Rectal smooth muscle tissue (tissue), 1 donor: ENCODE data around the gene NR1H3.

Experiments used
- H3K27ac ChIP-seq: one replicate; pipeline ENCODE4 v1.7.0; 2013; ENCODE audit warnings: low read depth, low read length, inconsistent platforms
- H3K27me3 ChIP-seq: one replicate; pipeline ENCODE4 v1.7.0; 2013; ENCODE audit warnings: low read length; ENCODE audit not compliant: control insufficient read depth, insufficient read depth
- H3K36me3 ChIP-seq: one replicate; pipeline ENCODE4 v1.7.0; 2013; ENCODE audit warnings: low read length; ENCODE audit not compliant: control insufficient read depth, insufficient read depth
- H3K4me1 ChIP-seq: one replicate; pipeline ENCODE4 v1.7.0; 2013; ENCODE audit warnings: low read length; ENCODE audit not compliant: control insufficient read depth, insufficient read depth
- H3K4me3 ChIP-seq: one replicate; pipeline ENCODE4 v1.7.0; 2013; ENCODE audit warnings: low read length
- H3K9ac ChIP-seq: one replicate; pipeline ENCODE4 v1.7.0; 2013; ENCODE audit warnings: low read length

NR1H3 gene

GRCh38 chr11:47233051-47233450 is 24.7 kb upstream of the NR1H3 start:
- Histone ChIP-seq H3K27ac (no peak overlapping the region), H3K4me3 (no peak overlapping the region), H3K27me3 (no peaks in the 10 kb centered on the region), H3K4me1 (no peaks in the 10 kb centered on the region), H3K9ac (no peak overlapping the region), H3K36me3 (peaks cover 3% of the 10 kb centered on the region)

- Histone ChIP-seq H3K4me3 (peak overlapping the region; percentile 32), H3K9ac (no peak overlapping the region), H3K36me3 (peaks cover 4% of the 10 kb centered on the region), H3K27ac (peak overlapping the region; percentile 42), H3K4me1 (no peaks in the 10 kb centered on the region), H3K27me3 (no peaks in the 10 kb centered on the region)
Measured at GRCh38 chr11:47233989-47234668, 23.7 kb upstream of the NR1H3 start.

- Histone ChIP-seq H3K27ac (peak overlapping the region; percentile 42), H3K27me3 (no peaks in the 10 kb centered on the region), H3K4me1 (no peaks in the 10 kb centered on the region), H3K4me3 (peak overlapping the region; percentile 32), H3K9ac (no peak overlapping the region), H3K36me3 (peaks cover 10% of the 10 kb centered on the region)
Measured at GRCh38 chr11:47234669-47235100, 23.1 kb upstream of the NR1H3 start.

- Histone ChIP-seq H3K4me1 (no peaks in the 10 kb centered on the region), H3K9ac (no peak overlapping the region)
Measured at GRCh38 chr11:47235163-47235562, 22.6 kb upstream of the NR1H3 start.

GRCh38 chr11:47236482-47236881 is 21.3 kb upstream of the NR1H3 start:
- Histone ChIP-seq H3K4me1 (no peaks in the 10 kb centered on the region), H3K36me3 (peaks cover 16% of the 10 kb centered on the region), H3K27me3 (no peaks in the 10 kb centered on the region), H3K27ac (no peak overlapping the region), H3K4me3 (no peak overlapping the region), H3K9ac (no peak overlapping the region)

More at GRCh38 chr11:47235163-47235562, 22.6 kb upstream of the NR1H3 start:
- Histone ChIP-seq H3K4me3 (no peak overlapping the region), H3K36me3 (peaks cover 14% of the 10 kb centered on the region), H3K27me3 (no peaks in the 10 kb centered on the region), H3K27ac (peak overlapping the region; percentile 42)

GRCh38 chr11:47239852-47240251 is 17.9 kb upstream of the NR1H3 start:
- H3K4me3 ChIP-seq = no peak overlapping the region
- H3K36me3 ChIP-seq = peaks cover 33% of the 10 kb centered on the region
- no peak overlapping the region for H3K9ac ChIP-seq
- no peak overlapping the region for H3K27ac ChIP-seq
- no peaks in the 10 kb centered on the region for H3K4me1 ChIP-seq
- H3K27me3 ChIP-seq = no peaks in the 10 kb centered on the region

GRCh38 chr11:47241841-47242301 is 15.9 kb upstream of the NR1H3 start:
- Histone ChIP-seq H3K36me3 (peaks cover 34% of the 10 kb centered on the region), H3K27ac (no peak overlapping the region)

GRCh38 chr11:47242596-47243192 is 15.1 kb upstream of the NR1H3 start:
- no peak overlapping the region for H3K27ac ChIP-seq
- peaks cover 4% of the 10 kb centered on the region for H3K4me1 ChIP-seq
- peaks cover 34% of the 10 kb centered on the region for H3K36me3 ChIP-seq
- no peak overlapping the region for H3K4me3 ChIP-seq
- no peaks in the 10 kb centered on the region for H3K27me3 ChIP-seq
- H3K9ac ChIP-seq = no peak overlapping the region

More at GRCh38 chr11:47241841-47242301, 15.9 kb upstream of the NR1H3 start:
- no peaks in the 10 kb centered on the region for H3K4me1 ChIP-seq
- no peaks in the 10 kb centered on the region for H3K27me3 ChIP-seq
- no peak overlapping the region for H3K4me3 ChIP-seq
- H3K9ac ChIP-seq = no peak overlapping the region

GRCh38 chr11:47243454-47243853 is 14.3 kb upstream of the NR1H3 start:
- H3K27ac ChIP-seq = no peak overlapping the region
- peaks cover 34% of the 10 kb centered on the region for H3K36me3 ChIP-seq
- H3K4me1 ChIP-seq = peaks cover 9% of the 10 kb centered on the region
- no peaks in the 10 kb centered on the region for H3K27me3 ChIP-seq
- H3K9ac ChIP-seq = no peak overlapping the region
- no peak overlapping the region for H3K4me3 ChIP-seq

- Histone ChIP-seq H3K9ac (no peak overlapping the region), H3K4me1 (peaks cover 12% of the 10 kb centered on the region), H3K27ac (no peak overlapping the region), H3K4me3 (no peak overlapping the region), H3K36me3 (peaks cover 27% of the 10 kb centered on the region), H3K27me3 (no peaks in the 10 kb centered on the region)
Measured at GRCh38 chr11:47244448-47245350, 13.1 kb upstream of the NR1H3 start.

GRCh38 chr11:47245611-47246357 is 12.0 kb upstream of the NR1H3 start:
- Histone ChIP-seq H3K36me3 (peaks cover 22% of the 10 kb centered on the region), H3K4me3 (no peak overlapping the region), H3K27me3 (no peaks in the 10 kb centered on the region), H3K9ac (no peak overlapping the region), H3K27ac (no peak overlapping the region), H3K4me1 (peaks cover 12% of the 10 kb centered on the region)

- H3K4me1 ChIP-seq = peaks cover 12% of the 10 kb centered on the region
- no peaks in the 10 kb centered on the region for H3K27me3 ChIP-seq
- H3K36me3 ChIP-seq = peaks cover 10% of the 10 kb centered on the region
- H3K27ac ChIP-seq = no peak overlapping the region
- H3K4me3 ChIP-seq = peak overlapping the region; percentile 93
- no peak overlapping the region for H3K9ac ChIP-seq
Measured at GRCh38 chr11:47247502-47247901, 10.3 kb upstream of the NR1H3 start.
